Measurements from ENCODE around the gene ZFX. TPM values are rescaled to one million over a fixed set of nuclear protein-coding genes. Genes with fewer than 3 reads are reported as not detected.

The ZFX gene
- total RNA-seq, 1 donor from 2014 or later, result 67.0 TPM

DNA sequence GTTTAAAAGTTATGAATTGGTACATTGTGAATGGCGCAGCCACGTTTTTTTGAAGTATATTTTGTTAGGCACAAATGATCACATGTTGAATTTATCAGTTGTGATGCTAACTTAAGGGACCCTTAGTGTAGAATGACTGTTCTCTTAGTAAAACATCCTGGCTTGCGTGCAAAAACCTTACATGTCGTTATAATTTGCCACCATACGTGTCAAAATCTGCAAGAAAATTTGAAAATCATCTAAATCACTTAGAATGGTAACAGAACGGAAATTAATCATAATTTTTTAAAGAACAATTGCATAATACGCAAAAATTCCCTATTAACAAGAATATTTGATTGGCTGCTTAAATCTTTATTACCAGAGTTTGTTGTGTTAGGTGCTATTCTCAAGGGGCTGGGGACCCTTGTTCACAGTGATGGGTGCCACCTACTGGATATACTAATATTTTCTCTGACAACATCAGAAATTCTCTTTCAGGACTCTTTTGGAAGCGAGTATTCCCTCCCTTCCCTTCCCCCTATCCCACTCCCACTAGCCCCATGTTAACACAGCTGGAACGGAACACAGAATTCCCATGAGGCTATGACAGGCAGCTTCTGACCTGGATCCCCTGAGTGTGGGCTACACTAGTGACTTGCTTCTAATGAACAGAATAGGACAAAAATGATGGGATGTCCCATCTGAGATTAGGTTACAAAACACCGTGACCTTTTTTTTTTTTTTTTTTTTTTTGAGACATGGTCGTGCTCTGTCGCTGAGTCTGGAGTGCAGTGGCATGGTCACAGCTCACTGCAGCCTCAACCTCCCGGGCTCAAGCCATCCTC is 92.5 kb downstream of the ZFX start:
- TF ChIP-seq, protein P1, sequence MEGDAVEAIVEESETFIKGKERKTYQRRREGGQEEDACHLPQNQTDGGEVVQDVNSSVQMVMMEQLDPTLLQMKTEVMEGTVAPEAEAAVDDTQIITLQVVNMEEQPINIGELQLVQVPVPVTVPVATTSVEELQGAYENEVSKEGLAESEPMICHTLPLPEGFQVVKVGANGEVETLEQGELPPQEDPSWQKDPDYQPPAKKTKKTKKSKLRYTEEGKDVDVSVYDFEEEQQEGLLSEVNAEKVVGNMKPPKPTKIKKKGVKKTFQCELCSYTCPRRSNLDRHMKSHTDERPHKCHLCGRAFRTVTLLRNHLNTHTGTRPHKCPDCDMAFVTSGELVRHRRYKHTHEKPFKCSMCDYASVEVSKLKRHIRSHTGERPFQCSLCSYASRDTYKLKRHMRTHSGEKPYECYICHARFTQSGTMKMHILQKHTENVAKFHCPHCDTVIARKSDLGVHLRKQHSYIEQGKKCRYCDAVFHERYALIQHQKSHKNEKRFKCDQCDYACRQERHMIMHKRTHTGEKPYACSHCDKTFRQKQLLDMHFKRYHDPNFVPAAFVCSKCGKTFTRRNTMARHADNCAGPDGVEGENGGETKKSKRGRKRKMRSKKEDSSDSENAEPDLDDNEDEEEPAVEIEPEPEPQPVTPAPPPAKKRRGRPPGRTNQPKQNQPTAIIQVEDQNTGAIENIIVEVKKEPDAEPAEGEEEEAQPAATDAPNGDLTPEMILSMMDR (IDR thresholded peaks at IDR 0.05), result no peak
- Mint-ChIP-seq H3K4me3 (no peak overlapping the region), H3K4me1 (peaks cover 15% of the 10 kb centered on the region), H3K27ac (no peak overlapping the region), H3K27me3 (no peaks in the 10 kb centered on the region), H3K9me3 (no peaks in the 10 kb centered on the region), H3K36me3 (ENCODE audit: low read depth) (no peaks in the 10 kb centered on the region)
- POLR2A ChIA-PET, result interaction anchor here (0.6 kb wide), 1 partner anchor 225 kb away, joined by 3 read pairs; no protein-coding TSS in a partner anchor
- ATAC-seq (ENCODE audit: low read depth) (peak; percentile 34), DNase-seq (no peak)
- intact Hi-C loops (cut with micrococcal nuclease), result loop anchor here (1.0 to 10.0 kb wide), 3 partner anchors 160 to 547 kb away; partner anchors contain the start of gene CXorf58
- CTCF ChIA-PET, result interaction anchor here (0.9 to 1.2 kb wide), 2 partner anchors 161 to 335 kb away, joined by 3 read pairs; no protein-coding TSS in a partner anchor

DNA sequence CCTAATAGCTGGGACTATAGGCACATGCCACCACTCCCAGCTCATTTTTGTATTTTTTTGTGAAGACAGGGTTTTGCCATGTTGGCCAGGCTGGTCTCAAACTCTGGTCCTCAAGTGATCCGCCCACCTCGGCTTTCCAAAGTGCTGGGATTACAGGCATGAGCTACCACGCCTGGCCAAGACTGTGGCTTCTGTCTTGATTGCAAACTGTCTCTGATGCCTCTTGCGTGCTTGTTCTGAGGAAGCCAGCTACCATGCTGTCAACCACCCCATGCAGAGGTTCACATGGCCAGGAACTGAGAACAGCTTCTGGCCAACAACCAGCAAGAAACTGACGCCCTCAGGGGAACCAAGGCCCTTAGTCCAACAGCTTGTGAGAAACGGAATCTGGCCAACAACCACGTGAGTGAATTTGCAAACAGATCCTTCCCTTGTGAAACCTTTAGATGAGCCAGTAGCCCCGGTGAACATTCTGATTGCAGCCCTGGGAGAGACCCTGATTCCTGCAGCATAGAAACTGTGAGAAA is 93.2 kb downstream of the ZFX start:
- ATAC-seq (ENCODE audit: low read depth) (peak; percentile 72), DNase-seq (no peak)
- Mint-ChIP-seq H3K36me3 (ENCODE audit: low read depth) (no peaks in the 10 kb centered on the region), H3K9me3 (no peaks in the 10 kb centered on the region), H3K4me3 (no peak overlapping the region), H3K27ac (no peak overlapping the region), H3K4me1 (peaks cover 15% of the 10 kb centered on the region), H3K27me3 (no peaks in the 10 kb centered on the region)
- ChIA-PET CTCF (interaction anchor here (0.9 to 1.2 kb wide), 2 partner anchors 161 to 336 kb away, joined by 3 read pairs; no protein-coding TSS in a partner anchor), POLR2A (interaction anchor here (0.6 kb wide), 1 partner anchor 224 kb away, joined by 3 read pairs; no protein-coding TSS in a partner anchor)
- intact Hi-C loops (cut with micrococcal nuclease), result loop anchor here (1.0 to 10.0 kb wide), 3 partner anchors 160 to 548 kb away; partner anchors contain the start of gene CXorf58
- TF ChIP-seq, protein P1 (IDR thresholded peaks at IDR 0.05), result no peak

DNA sequence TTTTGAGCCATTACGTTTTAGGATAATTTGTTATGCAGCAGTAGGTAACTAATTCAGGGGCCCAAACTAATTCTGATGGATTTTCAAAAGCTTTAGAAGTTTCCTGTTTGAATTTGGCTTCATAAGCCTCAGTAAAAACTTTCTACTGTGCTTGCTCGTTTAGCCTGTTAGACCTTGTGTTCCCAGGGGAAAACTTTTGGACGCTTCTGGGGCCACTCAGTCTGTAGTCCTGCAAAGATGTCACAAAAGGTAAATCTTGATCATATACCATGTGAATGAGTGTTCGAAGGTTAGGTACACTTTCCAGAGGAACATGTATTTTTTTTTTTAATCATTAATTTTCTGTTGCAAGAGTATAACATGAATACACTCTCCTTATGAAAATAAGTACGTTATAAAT is 93.7 kb downstream of the ZFX start:
- TF ChIP-seq, protein P1 (IDR thresholded peaks at IDR 0.05), result no peak
- Mint-ChIP-seq H3K27me3 (no peaks in the 10 kb centered on the region), H3K9me3 (no peaks in the 10 kb centered on the region), H3K27ac (no peak overlapping the region), H3K4me3 (no peak overlapping the region), H3K4me1 (peaks cover 15% of the 10 kb centered on the region), H3K36me3 (ENCODE audit: low read depth) (no peaks in the 10 kb centered on the region)
- DNase-seq, result no peak
- ATAC-seq (ENCODE audit: low read depth), result no peak
- ChIA-PET CTCF (interaction anchor here (1.2 kb wide), 1 partner anchor 337 kb away, joined by 3 read pairs; no protein-coding TSS in a partner anchor), POLR2A (no interaction called here)
- intact Hi-C loops (cut with micrococcal nuclease), result loop anchor here (2.0 to 10.0 kb wide), 2 partner anchors 334 to 548 kb away; partner anchors contain the start of gene CXorf58

DNA sequence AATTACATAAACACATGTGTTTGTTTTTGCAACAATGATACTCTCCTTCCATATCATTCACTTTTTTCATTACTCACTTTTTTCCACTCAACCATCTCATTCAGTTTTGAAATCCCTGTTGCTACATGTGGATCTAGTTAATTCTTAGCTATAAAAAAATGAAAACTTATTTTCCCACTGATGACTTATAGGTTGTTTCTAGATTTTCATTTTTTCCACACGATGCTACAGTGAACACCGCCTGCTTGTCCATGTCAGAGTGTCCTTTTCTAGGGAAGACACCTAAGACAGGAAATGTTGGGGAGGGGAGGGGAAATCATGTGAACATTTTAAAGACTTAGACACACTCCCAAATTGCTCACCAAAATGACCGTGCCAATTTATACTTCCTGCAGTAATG is 94.2 kb downstream of the ZFX start:
- ATAC-seq (ENCODE audit: low read depth), result no peak
- no peaks in the 10 kb centered on the region for H3K36me3 Mint-ChIP-seq (ENCODE audit: low read depth)
- TF ChIP-seq, protein P1 (IDR thresholded peaks at IDR 0.05), result no peak
- DNase-seq, result no peak
- POLR2A ChIA-PET, result no interaction called here
- H3K27me3 Mint-ChIP-seq, result no peaks in the 10 kb centered on the region
- CTCF ChIA-PET, result no interaction called here
- intact Hi-C loops (cut with micrococcal nuclease), result loop anchor here (2.0 to 10.0 kb wide), 2 partner anchors 335 to 549 kb away; partner anchors contain the start of gene CXorf58
- peaks cover 15% of the 10 kb centered on the region for H3K4me1 Mint-ChIP-seq
- no peak overlapping the region for H3K4me3 Mint-ChIP-seq
- H3K9me3 Mint-ChIP-seq, result no peaks in the 10 kb centered on the region
- H3K27ac Mint-ChIP-seq, result no peak overlapping the region

DNA sequence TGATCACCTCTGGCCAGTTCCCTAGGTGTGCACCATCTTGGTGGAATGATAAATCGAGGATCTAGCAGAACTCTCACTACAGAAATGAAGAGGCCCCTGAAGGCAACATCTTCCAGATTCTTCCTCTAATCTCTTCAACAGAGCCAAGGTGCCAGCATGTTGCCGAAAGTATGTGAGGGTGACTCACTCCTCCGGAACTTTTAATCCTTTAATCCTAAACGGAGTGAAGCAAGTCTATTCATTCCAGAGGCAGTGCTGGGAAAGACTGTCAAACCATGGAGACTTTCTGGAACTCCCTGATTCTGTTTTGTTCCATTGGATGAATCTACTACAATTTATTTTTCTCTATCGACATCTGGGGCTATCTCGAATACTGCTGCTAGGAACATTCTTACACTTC is 95.7 kb downstream of the ZFX start:
- Mint-ChIP-seq H3K36me3 (ENCODE audit: low read depth) (no peaks in the 10 kb centered on the region), H3K9me3 (no peaks in the 10 kb centered on the region), H3K4me3 (no peak overlapping the region), H3K27ac (no peak overlapping the region), H3K4me1 (peaks cover 15% of the 10 kb centered on the region), H3K27me3 (no peaks in the 10 kb centered on the region)
- ATAC-seq (ENCODE audit: low read depth) (no peak), DNase-seq (no peak)
- intact Hi-C loops (cut with micrococcal nuclease), result loop anchor here (10.0 kb wide), 1 partner anchor 550 kb away; no protein-coding TSS in a partner anchor
- POLR2A ChIA-PET, result no interaction called here
- TF ChIP-seq, protein P1 (IDR thresholded peaks at IDR 0.05), result no peak
- CTCF ChIA-PET, result no interaction called here
